SK-N-SH (cell line): ENCODE measurements around the gene TMEM87B. TPM values are rescaled to one million over a fixed set of nuclear protein-coding genes. Genes with fewer than 3 reads are reported as not detected.
A peak's percentile ranks its signal among the peaks of the same experiment; 100 is the strongest.

Source experiments
- CTCF ChIA-PET: fragments of 300-600, 350-600 bp; formaldehyde crosslinking; extraction: SDS; loops from one replicate; lab custom pipeline; 2021; lab: Yijun Ruan, JAX
- POLR2A ChIA-PET: fragments of 350-600 bp; sonication (Branson Sonifier 250); formaldehyde crosslinking; extraction: SDS; loops from one replicate; lab custom pipeline; 2020; ENCODE audit warnings: antibody characterized with exemption, inconsistent platforms; lab: Yijun Ruan, JAX
- DNase-seq: peaks from one replicate; pipeline ENCODE4 v3.0.0; 2012
- H2AFZ ChIP-seq: fragments of 200-600 bp; sonication (generic); 2 replicates; pipeline ENCODE4 v1.8.1; 2016; ENCODE audit warnings: antibody characterized with exemption, mild to moderate bottlenecking, low read depth
- H3F3A ChIP-seq: fragments of 200-600 bp; sonication (generic); replicated peaks from 2 replicates; pipeline ENCODE3; 2016; ENCODE audit warnings: antibody characterized with exemption, mild to moderate bottlenecking; ENCODE audit not compliant: insufficient read depth
- H3K27ac ChIP-seq, 2 experiments: fragments of 200-500 bp in 1 of 2; fragments of 200-600 bp in 1 of 2; sonication (Bioruptor generic) in 1 of 2; sonication (generic), shearing (Covaris generic) in 1 of 2; 2 replicates each; pipeline versions ENCODE4 v1.5.1 to v1.6.1; 2014 to 2016; ENCODE audit warnings: low read depth in 2 of 2, inconsistent platforms in 1 of 2, low read length in 1 of 2, mild to moderate bottlenecking in 1 of 2, mixed read lengths in 1 of 2
- H3K27me3 ChIP-seq: fragments of 200-600 bp; sonication (generic), shearing (Covaris generic); 2 replicates; pipeline ENCODE4 v1.6.1; 2016; ENCODE audit warnings: mixed run types; ENCODE audit not compliant: insufficient read depth
- H3K36me3 ChIP-seq, 2 experiments: fragments of 200-500 bp in 1 of 2; fragments of 200-600 bp in 1 of 2; sonication (Bioruptor generic) in 1 of 2; sonication (generic) in 1 of 2; replicated peaks in 1 of 2; 2 replicates each; pipeline versions ENCODE3 to v1.5.1; 2014 to 2016; ENCODE audit warnings: low read length in 1 of 2, mild to moderate bottlenecking in 1 of 2; ENCODE audit not compliant: insufficient read depth in 2 of 2, control insufficient read depth in 1 of 2
- H3K4me1 ChIP-seq, 2 experiments: fragments of 200-500 bp in 1 of 2; fragments of 200-600 bp in 1 of 2; sonication (Bioruptor generic) in 1 of 2; sonication (generic), shearing (Covaris generic) in 1 of 2; 2 replicates each; pipeline versions ENCODE4 v1.5.1 to v1.6.1; 2014 to 2016; ENCODE audit warnings: low read depth in 1 of 2, low read length in 1 of 2, mixed run types in 1 of 2; ENCODE audit not compliant: insufficient read depth in 2 of 2, control insufficient read depth in 1 of 2
- H3K4me2 ChIP-seq: fragments of 200-600 bp; sonication (generic), shearing (Covaris generic); 2 replicates; pipeline ENCODE4 v1.6.1; 2017; ENCODE audit warnings: mixed run types
- H3K4me3 ChIP-seq, 2 experiments: fragments of 200-500 bp in 1 of 2; fragments of 200-600 bp in 1 of 2; sonication (Bioruptor generic) in 1 of 2; sonication (generic), shearing (Covaris generic) in 1 of 2; 2 replicates each; pipeline versions ENCODE4 v1.5.1 to v1.8.1; 2014 to 2016; ENCODE audit warnings: low read depth in 2 of 2, inconsistent platforms in 1 of 2, low read length in 1 of 2, mild to moderate bottlenecking in 1 of 2, mixed read lengths in 1 of 2, moderate library complexity in 1 of 2
- H3K79me2 ChIP-seq: fragments of 200-600 bp; sonication (generic); 2 replicates; pipeline ENCODE4 v1.8.1; 2017; ENCODE audit warnings: mild to moderate bottlenecking; ENCODE audit not compliant: insufficient read depth
- H3K9ac ChIP-seq: fragments of 200-600 bp; sonication (generic); 2 replicates; pipeline ENCODE4 v1.6.1; 2017; ENCODE audit warnings: mixed run types
- H3K9me2 ChIP-seq: fragments of 200-600 bp; sonication (generic); 2 replicates; pipeline ENCODE4 v1.6.1; 2017; ENCODE audit warnings: mixed run types
- H3K9me3 ChIP-seq: fragments of 200-600 bp; sonication (generic); 2 replicates; pipeline ENCODE4 v1.6.1; 2017; ENCODE audit warnings: mixed run types, mild to moderate bottlenecking, moderate library complexity
- H4K20me1 ChIP-seq: fragments of 200-600 bp; sonication (generic); 2 replicates; pipeline ENCODE4 v1.6.1; 2017; ENCODE audit warnings: mild to moderate bottlenecking, mixed run types; ENCODE audit not compliant: insufficient read depth
- ELF1 ChIP-seq: IDR thresholded peaks from 2 replicates; pipeline ENCODE4 v1.4.0; 2012
- EP300 ChIP-seq, 2 experiments: IDR thresholded peaks; 2 replicates each; pipeline versions ENCODE4 v1.4.0 to v1.6.1; 2012; ENCODE audit warnings: borderline replicate concordance in 1 of 2, low read depth in 1 of 2, low read length in 1 of 2
- FOXJ3 ChIP-seq: sonication (generic); formaldehyde crosslinking; IDR thresholded peaks from 2 replicates; pipeline ENCODE4 v1.5.1; 2020; ENCODE audit warnings: mild to moderate bottlenecking, missing genetic modification reagents
- FOXM1 ChIP-seq: IDR thresholded peaks from 2 replicates; pipeline ENCODE4 v1.4.0; 2012; ENCODE audit warnings: low read depth, mild to moderate bottlenecking
- IRF3 ChIP-seq: fragments of 150-350 bp; IDR thresholded peaks from 2 replicates; pipeline ENCODE4 v1.6.1; 2016; ENCODE audit warnings: mild to moderate bottlenecking, low read depth, low read length
- MEF2A ChIP-seq: IDR thresholded peaks from 2 replicates; pipeline ENCODE4 v1.4.0; 2012; ENCODE audit warnings: low read depth, borderline replicate concordance
- NRF1 ChIP-seq: IDR thresholded peaks from 2 replicates; pipeline ENCODE4 v1.6.1; 2012; ENCODE audit warnings: low read depth, mild to moderate bottlenecking, low read length
- RCOR1 ChIP-seq: fragments of 150-350 bp; IDR thresholded peaks from 2 replicates; pipeline ENCODE4 v1.6.1; 2017; ENCODE audit warnings: antibody characterized with exemption, low read length
- SIN3A ChIP-seq: IDR thresholded peaks from 2 replicates; pipeline ENCODE4 v1.6.1; 2012; ENCODE audit warnings: low read depth, mild to moderate bottlenecking, low read length, moderate library complexity, borderline replicate concordance
- SMC3 ChIP-seq: IDR thresholded peaks from 2 replicates; pipeline ENCODE4 v1.6.1; 2012; ENCODE audit warnings: low read depth, low read length, improper control_type of control experiment
- TAF1 ChIP-seq: IDR thresholded peaks from 2 replicates; pipeline ENCODE4 v1.6.1; 2012; ENCODE audit warnings: low read depth, mild to moderate bottlenecking, low read length, moderate library complexity, borderline replicate concordance
- TCF12 ChIP-seq: IDR thresholded peaks from 2 replicates; pipeline ENCODE4 v1.4.0; 2012
- YY1 ChIP-seq: IDR thresholded peaks from 2 replicates; pipeline ENCODE4 v1.4.0; 2012; ENCODE audit warnings: low read depth, mild to moderate bottlenecking
- WGBS: methylation state at CpG from one replicate; pipeline ENCODE4 v1.1.6; 2017; ENCODE audit warnings: low lambda C conversion rate; 5-methylcytosine and 5-hydroxymethylcytosine counted together
- polyA plus RNA-seq, 3 experiments: library from polyadenylated mRNA; depleted of rRNA; stranded (reverse); fragments of >200 nt; gene quantifications; 2 replicates each; pipeline ENCODE4 v1.2.3, GENCODE V29; 2012
- TF ChIP-seq, protein P1 (sequence below): IDR thresholded peaks from 2 replicates; pipeline ENCODE4 v1.4.0; 2012; ENCODE audit warnings: low read depth, borderline replicate concordance
- TF ChIP-seq, protein P2 (sequence below): IDR thresholded peaks from 2 replicates; pipeline ENCODE4 v1.4.0; 2012; ENCODE audit warnings: low read depth

Gene TMEM87B
- polyA plus RNA-seq, 1 of the 3 experiments (the other 2 are of a cell fraction), result 7.9 TPM

GRCh38 chr2:112148477-112148876 is 93.4 kb downstream of the TMEM87B start:
- Histone ChIP-seq H3K27me3 (no peaks in the 10 kb centered on the region), H3K79me2 (no peaks in the 10 kb centered on the region), H3K4me2 (no peak overlapping the region), H4K20me1 (no peaks in the 10 kb centered on the region), H3K36me3 (no peaks in the 10 kb centered on the region), H3K4me3 (no peak overlapping the region), H3K9ac (no peak overlapping the region), H3K27ac (no peak overlapping the region), H3K9me3 (no peaks in the 10 kb centered on the region), H3F3A (peaks cover 8% of the 10 kb centered on the region), H3K4me1 (peaks cover 6% of the 10 kb centered on the region in 2 experiments; a peak in 2 of 4 replicates), H3K9me2 (no peaks in the 10 kb centered on the region), H2AFZ (no peak overlapping the region)
- WGBS, result 83% methylated on average over 2 of the region's 2 CpGs
- ChIA-PET POLR2A (no interaction called here), CTCF (no interaction called here)
- no peak for TF ChIP-seq FOXM1
- TF ChIP-seq FOXJ3 (CRISPR knock-in tag), result no peak
- no peak for TF ChIP-seq YY1
- no peak for TF ChIP-seq NRF1
- TF ChIP-seq TCF12, result no peak
- no peak for TF ChIP-seq ELF1
- TF ChIP-seq SIN3A, result no peak
- TF ChIP-seq MEF2A, result no peak
- no peak for TF ChIP-seq SMC3
- no peak for DNase-seq

DNA sequence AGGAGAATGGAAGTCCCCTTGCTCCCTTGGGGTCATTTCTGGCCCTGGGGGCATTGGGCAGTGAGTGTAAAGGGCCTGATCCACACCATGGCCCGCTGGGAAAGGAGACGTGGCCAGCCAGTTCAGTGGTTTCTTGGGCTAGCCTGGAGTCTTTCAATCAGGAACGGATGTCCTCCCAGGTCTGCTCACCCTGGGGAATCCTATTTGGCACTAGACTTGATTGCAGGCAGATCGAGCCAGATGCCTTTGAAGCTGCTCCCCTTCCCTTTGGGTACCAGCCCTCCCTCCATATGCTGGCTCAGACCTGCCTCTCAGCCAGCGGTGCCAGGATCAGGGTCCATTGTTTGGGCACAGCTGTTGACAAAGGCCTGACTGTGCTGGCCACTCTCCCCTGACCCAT is 94.1 kb downstream of the TMEM87B start:
- H2AFZ ChIP-seq, result no peak overlapping the region
- ChIA-PET POLR2A (no interaction called here), CTCF (no interaction called here)
- 100% methylated on average over 3 of the region's 5 CpGs for WGBS
- no peaks in the 10 kb centered on the region for H3K79me2 ChIP-seq
- DNase-seq, result no peak
- H3K27ac ChIP-seq, result peak overlapping the region in 1 of 2 experiments; percentile 73; a peak in 1 of 4 replicates
- H3F3A ChIP-seq, result peaks cover 3% of the 10 kb centered on the region
- no peak overlapping the region for H3K9ac ChIP-seq
- H3K4me1 ChIP-seq, result peaks cover 6% of the 10 kb centered on the region in 2 experiments; a peak in 2 of 4 replicates
- no peaks in the 10 kb centered on the region for H3K9me3 ChIP-seq
- H3K27me3 ChIP-seq, result no peaks in the 10 kb centered on the region
- no peak overlapping the region for H3K4me3 ChIP-seq
- TF ChIP-seq EP300 (IDR thresholded peaks at IDR 0.05; ENCODE audit: borderline replicate concordance in 1 of 2, low read depth in 1 of 2, low read length in 1 of 2) (no peak), SMC3 (no peak), NRF1 (no peak), IRF3 (no peak), YY1 (no peak), RCOR1 (no peak), TCF12 (no peak), TAF1 (no peak), FOXM1 (no peak)
- TF ChIP-seq, protein P1, sequence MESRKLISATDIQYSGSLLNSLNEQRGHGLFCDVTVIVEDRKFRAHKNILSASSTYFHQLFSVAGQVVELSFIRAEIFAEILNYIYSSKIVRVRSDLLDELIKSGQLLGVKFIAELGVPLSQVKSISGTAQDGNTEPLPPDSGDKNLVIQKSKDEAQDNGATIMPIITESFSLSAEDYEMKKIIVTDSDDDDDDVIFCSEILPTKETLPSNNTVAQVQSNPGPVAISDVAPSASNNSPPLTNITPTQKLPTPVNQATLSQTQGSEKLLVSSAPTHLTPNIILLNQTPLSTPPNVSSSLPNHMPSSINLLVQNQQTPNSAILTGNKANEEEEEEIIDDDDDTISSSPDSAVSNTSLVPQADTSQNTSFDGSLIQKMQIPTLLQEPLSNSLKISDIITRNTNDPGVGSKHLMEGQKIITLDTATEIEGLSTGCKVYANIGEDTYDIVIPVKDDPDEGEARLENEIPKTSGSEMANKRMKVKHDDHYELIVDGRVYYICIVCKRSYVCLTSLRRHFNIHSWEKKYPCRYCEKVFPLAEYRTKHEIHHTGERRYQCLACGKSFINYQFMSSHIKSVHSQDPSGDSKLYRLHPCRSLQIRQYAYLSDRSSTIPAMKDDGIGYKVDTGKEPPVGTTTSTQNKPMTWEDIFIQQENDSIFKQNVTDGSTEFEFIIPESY, result no peak
- TF ChIP-seq, protein P2, sequence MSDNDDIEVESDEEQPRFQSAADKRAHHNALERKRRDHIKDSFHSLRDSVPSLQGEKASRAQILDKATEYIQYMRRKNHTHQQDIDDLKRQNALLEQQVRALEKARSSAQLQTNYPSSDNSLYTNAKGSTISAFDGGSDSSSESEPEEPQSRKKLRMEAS, result no peak
- H3K9me2 ChIP-seq, result no peaks in the 10 kb centered on the region
- no peaks in the 10 kb centered on the region for H3K36me3 ChIP-seq
- no peaks in the 10 kb centered on the region for H4K20me1 ChIP-seq
- no peak overlapping the region for H3K4me2 ChIP-seq
